HEK293 (cell line): ENCODE results near the gene AKAIN1.

Experiments used
- CTCF ChIA-PET: fragments of 350-600 bp; formaldehyde crosslinking; extraction: SDS; loops from one replicate; lab custom pipeline; 2021; ENCODE audit warnings: antibody characterized with exemption; lab: Yijun Ruan, JAX
- POLR2A ChIA-PET: fragments of 300-600 bp; formaldehyde crosslinking; extraction: SDS; loops from one replicate; lab custom pipeline; 2020; ENCODE audit warnings: antibody characterized with exemption, inconsistent platforms; lab: Yijun Ruan, JAX
- H3K27ac ChIP-seq: fragments of 200-500 bp; sonication (Bioruptor generic); 2 replicates; pipeline ENCODE4 v1.5.1; 2014; ENCODE audit warnings: low read depth, low read length, control low read depth, inconsistent platforms; ENCODE audit errors: extremely low read depth
- H3K36me3 ChIP-seq, 2 experiments: fragments of 200-500 bp in 1 of 2; sonication (Bioruptor generic) in 1 of 2; 1 replicate in 1 of 2; 2 replicates in 1 of 2; pipeline ENCODE4 v1.5.1; 2014 to 2017; ENCODE audit warnings: inconsistent platforms in 2 of 2, low read length in 2 of 2; ENCODE audit not compliant: control insufficient read depth in 2 of 2, insufficient read depth in 1 of 2
- H3K4me1 ChIP-seq: fragments of 200-500 bp; sonication (Bioruptor generic); 2 replicates; pipeline ENCODE4 v1.5.1; 2014; ENCODE audit warnings: mild to moderate bottlenecking, low read length, inconsistent platforms; ENCODE audit not compliant: control insufficient read depth, insufficient read depth
- H3K4me3 ChIP-seq: 2 replicates; pipeline ENCODE4 v1.5.1; 2011; ENCODE audit warnings: low read depth, mild to moderate bottlenecking, control low read depth, low read length, moderate library complexity
- H3K9me3 ChIP-seq: fragments of 200-500 bp; sonication (Bioruptor generic); 2 replicates; pipeline ENCODE4 v1.5.1; 2014; ENCODE audit warnings: low read depth, low read length, inconsistent platforms; ENCODE audit not compliant: control insufficient read depth, insufficient read depth
- AEBP2 ChIP-seq: fragments of 450-650 bp; formaldehyde crosslinking; IDR thresholded peaks from 2 replicates; pipeline ENCODE4 v1.5.1; 2016; ENCODE audit warnings: missing biosample characterization, missing genetic modification characterization, borderline replicate concordance
- FEZF1 ChIP-seq: fragments of 450-650 bp; formaldehyde crosslinking; IDR thresholded peaks from 2 replicates; pipeline ENCODE4 v1.5.1; 2016; ENCODE audit warnings: missing biosample characterization, missing genetic modification characterization
- KLF7 ChIP-seq: fragments of 450-650 bp; formaldehyde crosslinking; IDR thresholded peaks from 2 replicates; pipeline ENCODE4 v1.5.1; 2016; ENCODE audit warnings: missing biosample characterization, missing genetic modification characterization, borderline replicate concordance
- KLF8 ChIP-seq: fragments of 450-650 bp; formaldehyde crosslinking; IDR thresholded peaks from 2 replicates; pipeline ENCODE4 v1.5.1; 2016; ENCODE audit warnings: missing biosample characterization, missing genetic modification characterization
- MYNN ChIP-seq: fragments of 450-650 bp; formaldehyde crosslinking; IDR thresholded peaks from 2 replicates; pipeline ENCODE4 v1.5.1; 2016; ENCODE audit warnings: missing biosample characterization, missing genetic modification characterization, borderline replicate concordance
- MZF1 ChIP-seq: fragments of 450-650 bp; formaldehyde crosslinking; IDR thresholded peaks from 2 replicates; pipeline ENCODE4 v1.5.1; 2017; ENCODE audit warnings: missing biosample characterization, missing genetic modification characterization, borderline replicate concordance
- ZBTB7A ChIP-seq: fragments of 450-650 bp; formaldehyde crosslinking; IDR thresholded peaks from 2 replicates; pipeline ENCODE4 v1.5.1; 2016; ENCODE audit warnings: low read depth, missing biosample characterization, missing genetic modification characterization
- ZNF10 ChIP-seq: fragments of 450-650 bp; formaldehyde crosslinking; IDR thresholded peaks from 2 replicates; pipeline ENCODE4 v1.5.1; 2017; ENCODE audit warnings: missing biosample characterization, missing genetic modification characterization
- ZNF112 ChIP-seq: fragments of 450-650 bp; formaldehyde crosslinking; IDR thresholded peaks from 2 replicates; pipeline ENCODE4 v1.5.0; 2017; ENCODE audit warnings: missing biosample characterization, missing genetic modification characterization
- ZNF133 ChIP-seq: fragments of 450-650 bp; formaldehyde crosslinking; IDR thresholded peaks from 2 replicates; pipeline ENCODE4 v1.5.1; 2016; ENCODE audit warnings: missing biosample characterization, missing genetic modification characterization
- ZNF146 ChIP-seq: fragments of 450-650 bp; formaldehyde crosslinking; IDR thresholded peaks from 2 replicates; pipeline ENCODE4 v1.5.1; 2016; ENCODE audit warnings: missing biosample characterization, missing genetic modification characterization
- ZNF223 ChIP-seq: fragments of 450-650 bp; formaldehyde crosslinking; IDR thresholded peaks from 2 replicates; pipeline ENCODE4 v1.5.1; 2016; ENCODE audit warnings: missing biosample characterization, missing genetic modification characterization
- ZNF23 ChIP-seq: fragments of 450-650 bp; formaldehyde crosslinking; IDR thresholded peaks from 2 replicates; pipeline ENCODE4 v1.5.1; 2016; ENCODE audit warnings: missing biosample characterization, missing genetic modification characterization, borderline replicate concordance
- ZNF292 ChIP-seq: fragments of 450-650 bp; formaldehyde crosslinking; IDR thresholded peaks from 2 replicates; pipeline ENCODE4 v1.5.1; 2016; ENCODE audit warnings: low read depth, missing biosample characterization, missing genetic modification characterization, borderline replicate concordance
- ZNF354C ChIP-seq: fragments of 450-650 bp; formaldehyde crosslinking; IDR thresholded peaks from 2 replicates; pipeline ENCODE4 v1.5.1; 2016; ENCODE audit warnings: missing biosample characterization, missing genetic modification characterization, low read depth, borderline replicate concordance
- ZNF37A ChIP-seq: fragments of 450-650 bp; IDR thresholded peaks from 2 replicates; pipeline ENCODE4 v1.5.1; 2018; ENCODE audit warnings: missing biosample characterization, missing genetic modification characterization
- ZNF391 ChIP-seq: fragments of 450-650 bp; formaldehyde crosslinking; IDR thresholded peaks from 2 replicates; pipeline ENCODE4 v1.5.1; 2016; ENCODE audit warnings: low read depth, missing biosample characterization, missing genetic modification characterization, borderline replicate concordance
- ZNF510 ChIP-seq: fragments of 450-650 bp; formaldehyde crosslinking; IDR thresholded peaks from 2 replicates; pipeline ENCODE4 v1.5.1; 2018; ENCODE audit warnings: mild to moderate bottlenecking, missing genetic modification characterization, missing biosample characterization; ENCODE audit not compliant: insufficient replicate concordance
- ZNF610 ChIP-seq: fragments of 450-650 bp; formaldehyde crosslinking; IDR thresholded peaks from 2 replicates; pipeline ENCODE4 v1.5.1; 2016; ENCODE audit warnings: missing biosample characterization, missing genetic modification characterization, borderline replicate concordance
- ZNF621 ChIP-seq: fragments of 450-650 bp; formaldehyde crosslinking; IDR thresholded peaks from 2 replicates; pipeline ENCODE4 v1.5.1; 2017; ENCODE audit warnings: missing biosample characterization, missing genetic modification characterization
- ZNF707 ChIP-seq: fragments of 450-650 bp; formaldehyde crosslinking; IDR thresholded peaks from 2 replicates; pipeline ENCODE4 v1.5.1; 2016; ENCODE audit warnings: missing biosample characterization, missing genetic modification characterization
- ZNF785 ChIP-seq: fragments of 450-650 bp; formaldehyde crosslinking; IDR thresholded peaks from 2 replicates; pipeline ENCODE4 v1.5.1; 2016; ENCODE audit warnings: missing biosample characterization, missing genetic modification characterization
- TF ChIP-seq, protein P1 (sequence below): fragments of 450-650 bp; formaldehyde crosslinking; optimal IDR thresholded peaks from 2 replicates; pipeline ENCODE3; 2016; ENCODE audit warnings: missing biosample characterization, mild to moderate bottlenecking, missing genetic modification characterization

The AKAIN1 gene

DNA sequence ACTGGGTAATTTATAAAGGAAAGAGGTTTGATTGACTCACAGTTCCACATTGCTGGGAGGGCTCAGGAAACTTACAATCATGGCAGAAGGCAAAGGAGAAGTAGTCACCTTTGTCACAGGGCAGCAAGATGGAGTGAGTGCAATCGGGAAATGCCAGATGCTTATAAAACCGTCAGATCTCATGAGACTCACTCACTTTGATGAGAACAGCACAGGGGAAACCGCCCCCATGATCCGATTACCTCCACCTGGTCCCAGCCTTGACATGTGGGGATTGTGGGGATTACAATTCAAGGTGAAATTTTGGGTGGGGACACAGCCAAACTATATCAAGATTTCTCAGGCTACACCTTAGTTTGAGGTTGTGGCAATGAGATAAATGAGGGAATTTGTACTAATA lies 54.9 kb downstream of the AKAIN1 start (continued):
- TF ChIP-seq ZNF610 = no peak
- TF ChIP-seq, all 188 proteins: peak for 0

DNA sequence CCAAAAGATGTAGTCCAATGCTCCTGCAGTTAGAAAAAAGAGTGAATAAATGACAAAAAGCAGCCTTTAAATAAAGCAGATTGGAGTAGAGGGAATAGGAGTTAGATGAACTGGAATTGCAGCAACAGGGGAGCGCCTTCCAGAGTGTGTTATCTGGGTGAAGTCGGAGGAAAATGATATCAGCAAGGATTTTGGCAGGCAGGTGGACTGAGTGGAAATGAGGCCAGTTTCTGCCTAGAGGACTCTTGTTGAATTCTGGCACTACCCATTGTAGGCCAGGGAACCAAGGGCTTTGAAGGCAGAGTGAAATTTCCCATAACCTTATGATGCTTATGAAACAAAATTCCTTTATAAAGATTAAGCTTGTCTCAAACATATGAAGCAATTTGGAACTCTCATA lies 59.8 kb downstream of the AKAIN1 start:
- Histone ChIP-seq H3K36me3 (no peaks in the 10 kb centered on the region), H3K27ac (no peak overlapping the region), H3K9me3 (no peaks in the 10 kb centered on the region), H3K4me3 (no peak overlapping the region), H3K4me1 (no peaks in the 10 kb centered on the region)
- TF ChIP-seq ZNF112 = no peak
- ChIA-PET POLR2A (no interaction called here), CTCF (no interaction called here)

GRCh38 chr18:5132987-5133386 lies 64.1 kb downstream of the AKAIN1 start:
- no peaks in the 10 kb centered on the region for H3K9me3 ChIP-seq
- H3K27ac ChIP-seq = no peak overlapping the region
- H3K4me3 ChIP-seq = no peak overlapping the region
- TF ChIP-seq AEBP2 (tag by site-specific recombination) (no peak), MYNN (tag by site-specific recombination) (no peak), ZNF354C (no peak), ZBTB7A (tag by site-specific recombination) (no peak), KLF8 (tag by site-specific recombination) (no peak), ZNF223 (tag by site-specific recombination) (no peak), ZNF133 (tag by site-specific recombination) (no peak), ZNF112 (no peak), ZNF510 (tag by site-specific recombination) (no peak), ZNF621 (tag by site-specific recombination) (no peak)
- TF ChIP-seq, protein P1, sequence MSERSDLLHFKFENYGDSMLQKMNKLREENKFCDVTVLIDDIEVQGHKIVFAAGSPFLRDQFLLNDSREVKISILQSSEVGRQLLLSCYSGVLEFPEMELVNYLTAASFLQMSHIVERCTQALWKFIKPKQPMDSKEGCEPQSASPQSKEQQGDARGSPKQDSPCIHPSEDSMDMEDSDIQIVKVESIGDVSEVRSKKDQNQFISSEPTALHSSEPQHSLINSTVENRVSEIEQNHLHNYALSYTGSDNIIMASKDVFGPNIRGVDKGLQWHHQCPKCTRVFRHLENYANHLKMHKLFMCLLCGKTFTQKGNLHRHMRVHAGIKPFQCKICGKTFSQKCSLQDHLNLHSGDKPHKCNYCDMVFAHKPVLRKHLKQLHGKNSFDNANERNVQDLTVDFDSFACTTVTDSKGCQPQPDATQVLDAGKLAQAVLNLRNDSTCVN (tag by site-specific recombination) = no peak
- CTCF ChIA-PET = no interaction called here
- POLR2A ChIA-PET = no interaction called here
- no peaks in the 10 kb centered on the region for H3K36me3 ChIP-seq
- no peaks in the 10 kb centered on the region for H3K4me1 ChIP-seq

GRCh38 chr18:5122272-5122671 lies 74.8 kb downstream of the AKAIN1 start:
- CTCF ChIA-PET = no interaction called here
- TF ChIP-seq ZNF37A (tag by site-specific recombination) (no peak), ZNF146 (no peak), KLF7 (tag by site-specific recombination) (no peak), ZNF292 (tag by site-specific recombination) (no peak), KLF8 (tag by site-specific recombination) (no peak), ZNF707 (no peak), ZNF23 (tag by site-specific recombination) (no peak), FEZF1 (tag by site-specific recombination) (no peak), ZNF10 (tag by site-specific recombination) (no peak), ZNF391 (tag by site-specific recombination) (no peak), MZF1 (tag by site-specific recombination) (no peak), ZNF785 (no peak)
- TF ChIP-seq, all 188 proteins: peak for 0
- POLR2A ChIA-PET = no interaction called here
- no peaks in the 10 kb centered on the region for H3K4me1 ChIP-seq
- no peak overlapping the region for H3K4me3 ChIP-seq
- no peaks in the 10 kb centered on the region for H3K36me3 ChIP-seq
- H3K9me3 ChIP-seq = no peaks in the 10 kb centered on the region
- no peak overlapping the region for H3K27ac ChIP-seq
